Measurements from ENCODE around the gene P3H2.

GRCh38 chr3:189995129-189995528 lies 125.6 kb downstream of the P3H2 start:
- TF ChIP-seq, protein P1, sequence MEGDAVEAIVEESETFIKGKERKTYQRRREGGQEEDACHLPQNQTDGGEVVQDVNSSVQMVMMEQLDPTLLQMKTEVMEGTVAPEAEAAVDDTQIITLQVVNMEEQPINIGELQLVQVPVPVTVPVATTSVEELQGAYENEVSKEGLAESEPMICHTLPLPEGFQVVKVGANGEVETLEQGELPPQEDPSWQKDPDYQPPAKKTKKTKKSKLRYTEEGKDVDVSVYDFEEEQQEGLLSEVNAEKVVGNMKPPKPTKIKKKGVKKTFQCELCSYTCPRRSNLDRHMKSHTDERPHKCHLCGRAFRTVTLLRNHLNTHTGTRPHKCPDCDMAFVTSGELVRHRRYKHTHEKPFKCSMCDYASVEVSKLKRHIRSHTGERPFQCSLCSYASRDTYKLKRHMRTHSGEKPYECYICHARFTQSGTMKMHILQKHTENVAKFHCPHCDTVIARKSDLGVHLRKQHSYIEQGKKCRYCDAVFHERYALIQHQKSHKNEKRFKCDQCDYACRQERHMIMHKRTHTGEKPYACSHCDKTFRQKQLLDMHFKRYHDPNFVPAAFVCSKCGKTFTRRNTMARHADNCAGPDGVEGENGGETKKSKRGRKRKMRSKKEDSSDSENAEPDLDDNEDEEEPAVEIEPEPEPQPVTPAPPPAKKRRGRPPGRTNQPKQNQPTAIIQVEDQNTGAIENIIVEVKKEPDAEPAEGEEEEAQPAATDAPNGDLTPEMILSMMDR (IDR thresholded peaks at IDR 0.05): no peak
- TF ChIP-seq POLR2A (IDR thresholded peaks at IDR 0.05) (no peak), EP300 (IDR thresholded peaks at IDR 0.05) (no peak)
